Activated T-cell treated with anti-CD3 and anti-CD28 coated beads, Interleukin-2, amount 50 U/mL, for 48 hours (primary cell): ENCODE results near the gene TPX2.
"Not testable (repeated sequence)": the region's sequence is repeated elsewhere in the genome, so short reads cannot be mapped to it uniquely, and the experiment has no call there.

Experiments
- DNase-seq, 2 experiments: peaks; one replicate each; pipeline ENCODE4 v3.0.0-alpha.2; 2020

TPX2 gene

DNA sequence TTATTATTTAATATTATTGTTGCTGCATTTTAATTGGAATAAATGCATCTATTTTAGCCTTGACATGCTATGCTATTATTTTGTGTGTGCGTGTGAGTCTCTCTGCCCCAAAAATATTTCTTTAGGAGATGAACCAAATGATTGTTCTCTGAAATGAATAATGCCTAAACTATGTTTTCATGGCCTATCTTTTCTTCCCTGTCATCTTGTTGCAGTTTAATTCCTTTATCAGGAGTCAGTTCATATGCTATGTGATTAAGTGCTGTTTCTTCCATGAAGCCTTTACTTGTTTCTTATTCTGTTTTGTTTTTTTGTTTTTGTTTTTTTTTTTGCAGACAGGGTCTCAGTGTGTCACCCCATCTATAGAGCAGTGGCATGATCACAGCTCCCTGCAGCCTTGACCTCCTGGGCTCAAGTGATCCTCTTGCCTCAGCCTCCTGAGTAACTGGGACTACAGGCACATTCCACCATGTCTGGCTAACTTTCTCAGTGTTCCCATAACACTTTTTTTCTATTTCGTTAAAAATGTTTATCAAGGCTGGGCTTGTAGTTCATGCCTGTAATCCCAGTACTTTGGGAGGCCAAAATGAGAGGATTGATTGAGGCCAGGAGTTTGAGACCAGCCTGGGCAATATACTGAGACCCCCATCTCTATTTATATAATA is 25.7 kb downstream of the TPX2 start:
- no peak for DNase-seq

DNA sequence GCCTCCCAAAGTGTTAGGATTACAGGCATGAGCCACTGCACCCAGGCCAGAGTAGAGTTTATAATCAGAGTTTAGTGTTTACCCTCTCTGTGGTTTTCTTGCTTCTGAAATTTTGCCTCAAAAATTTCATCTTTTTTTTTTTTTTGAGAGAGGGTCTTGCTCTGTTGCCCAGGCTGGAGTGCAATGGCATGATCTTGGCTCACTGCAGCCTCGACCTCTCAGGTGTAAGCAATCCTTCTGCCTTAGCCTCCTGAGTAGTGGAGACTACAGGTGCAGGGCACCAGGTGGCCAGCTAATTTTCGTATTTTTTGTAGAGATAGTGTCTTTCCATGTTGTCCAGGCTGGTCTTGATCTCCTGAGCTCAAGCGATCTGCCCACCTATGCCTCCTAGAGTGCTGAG is 28.7 kb downstream of the TPX2 start:
- no peak for DNase-seq

GRCh38 chr20:31769681-31770080 is 30.6 kb downstream of the TPX2 start:
- DNase-seq, result no peak

DNA sequence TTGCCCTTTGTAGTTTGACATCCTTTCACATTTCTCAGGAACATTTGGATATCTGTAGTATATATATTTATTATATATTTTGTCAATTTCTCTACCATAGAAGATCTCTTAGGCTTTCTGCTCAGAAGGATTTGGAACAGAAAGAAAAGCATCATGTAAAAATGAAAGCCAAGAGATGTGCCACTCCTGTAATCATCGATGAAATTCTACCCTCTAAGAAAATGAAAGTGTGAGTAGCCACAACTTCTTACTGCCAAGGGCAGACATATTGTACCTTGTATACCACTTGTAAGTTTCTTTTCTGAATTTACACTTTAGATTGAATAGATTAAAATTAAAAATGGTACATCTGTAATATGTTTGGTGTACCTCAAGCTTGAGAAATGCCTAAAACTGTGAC is 31.2 kb downstream of the TPX2 start:
- DNase-seq, result no peak

- no peak for DNase-seq
Observed at GRCh38 chr20:31774408-31774807, 35.3 kb downstream of the TPX2 start.

- no peak for DNase-seq
Observed at GRCh38 chr20:31780839-31781238, 41.7 kb downstream of the TPX2 start.

DNA sequence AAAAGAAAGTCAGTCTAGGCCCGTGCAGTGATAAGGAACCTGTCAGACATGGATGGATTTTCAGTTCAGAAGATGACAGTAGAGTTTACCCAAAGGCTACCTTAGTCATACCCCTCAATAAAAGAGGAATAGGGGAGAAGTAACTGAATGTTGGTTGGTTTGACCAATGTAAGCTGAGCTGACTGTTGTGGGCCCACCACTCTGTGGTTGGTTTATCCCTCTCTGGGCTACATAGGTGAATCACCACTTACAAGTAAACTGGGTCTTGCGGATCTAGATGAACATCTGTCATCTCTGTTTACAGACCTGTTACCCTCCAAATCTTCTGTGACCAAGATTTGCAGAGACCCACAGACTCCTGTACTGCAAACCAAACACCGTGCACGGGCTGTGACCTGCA is 42.9 kb downstream of the TPX2 start:
- DNase-seq, result no peak

- no peak for DNase-seq
Observed at GRCh38 chr20:31784354-31785044, 45.4 kb downstream of the TPX2 start.

DNA sequence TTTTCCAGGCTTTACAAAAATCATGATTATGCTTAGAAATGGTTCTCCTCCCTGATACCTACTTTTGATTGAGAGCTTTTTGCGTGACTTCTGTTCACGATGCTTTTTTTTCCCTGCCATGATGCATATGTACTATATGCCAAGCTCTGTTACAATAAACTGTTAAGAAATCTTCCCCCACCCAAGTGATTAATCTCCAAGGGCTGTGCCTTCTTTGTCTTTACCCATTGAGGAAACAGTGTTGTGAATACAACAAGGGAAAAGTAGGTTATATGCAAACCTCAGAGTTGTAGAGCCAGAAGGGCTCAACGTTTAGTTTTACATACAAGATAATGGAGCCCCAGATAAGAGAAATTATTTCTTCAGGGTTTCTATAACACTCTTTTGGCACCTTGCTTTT is 46.0 kb downstream of the TPX2 start:
- no peak for DNase-seq

- DNase-seq, result no peak
Observed at GRCh38 chr20:31788578-31788977, 49.5 kb downstream of the TPX2 start.

- DNase-seq, result no peak
Observed at GRCh38 chr20:31790401-31790800, 51.3 kb downstream of the TPX2 start.

DNA sequence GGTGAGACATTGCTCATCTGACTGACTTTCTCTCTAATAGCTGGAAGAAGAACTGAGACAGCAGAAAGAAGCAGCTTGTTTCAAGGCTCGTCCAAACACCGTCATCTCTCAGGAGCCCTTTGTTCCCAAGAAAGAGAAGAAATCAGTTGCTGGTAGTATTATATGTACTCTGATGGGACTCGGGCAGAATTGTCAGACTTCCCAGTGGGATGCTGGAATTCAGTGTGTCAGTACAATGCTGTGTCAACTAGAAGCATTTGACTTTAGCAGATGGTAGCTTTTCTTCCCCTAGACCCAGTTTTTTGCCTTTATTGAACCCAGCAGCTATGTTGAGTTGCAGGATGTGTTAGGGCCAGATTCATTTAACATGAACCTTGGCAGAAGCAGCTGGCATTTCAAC is 58.3 kb downstream of the TPX2 start:
- DNase-seq, result no peak

- DNase-seq, result no peak
Observed at GRCh38 chr20:31801508-31801907, 62.4 kb downstream of the TPX2 start.

GRCh38 chr20:31803552-31804291 is 64.6 kb downstream of the TPX2 start:
- DNase-seq, result no peak

GRCh38 chr20:31806564-31807355 is 67.7 kb downstream of the TPX2 start:
- DNase-seq, result no peak

DNA sequence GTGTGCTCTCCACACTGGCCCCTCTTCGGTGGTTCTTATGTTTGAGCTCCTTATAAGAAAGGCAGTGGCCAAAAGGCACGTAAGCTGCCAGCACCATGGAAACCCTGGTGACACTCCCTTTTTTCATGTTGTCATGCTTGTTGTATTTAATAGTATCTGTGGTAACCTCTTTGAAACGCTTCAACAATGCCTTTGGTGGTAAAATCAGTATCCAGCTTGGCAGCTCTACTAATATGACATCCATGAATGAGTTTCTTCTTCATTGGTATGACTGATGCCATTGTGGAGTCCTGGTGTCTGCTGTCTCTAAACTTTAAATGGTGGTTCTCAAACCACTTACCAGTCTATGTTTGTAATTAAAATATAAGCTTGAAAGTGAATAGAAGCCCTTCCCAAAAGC is 69.4 kb downstream of the TPX2 start:
- no peak for DNase-seq

DNA sequence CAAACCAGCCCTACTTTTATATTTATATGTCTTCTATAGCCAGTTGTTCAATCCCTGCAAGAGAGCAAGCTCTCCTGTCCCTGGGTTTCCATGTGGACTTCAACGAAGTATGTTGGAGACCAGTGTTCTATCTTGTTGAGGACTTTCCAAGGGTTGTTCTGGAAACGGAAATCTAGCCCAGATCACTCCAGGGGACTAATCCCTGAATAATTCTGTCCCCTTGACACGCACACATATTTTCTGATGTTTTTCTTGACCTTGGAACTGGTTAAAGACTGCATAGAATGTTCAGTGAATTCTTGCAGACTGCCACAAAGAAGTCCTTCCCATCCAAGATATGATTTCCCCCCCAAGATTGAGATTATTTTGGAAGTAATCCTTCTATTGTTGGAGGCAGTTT is 70.6 kb downstream of the TPX2 start:
- no peak for DNase-seq

DNA sequence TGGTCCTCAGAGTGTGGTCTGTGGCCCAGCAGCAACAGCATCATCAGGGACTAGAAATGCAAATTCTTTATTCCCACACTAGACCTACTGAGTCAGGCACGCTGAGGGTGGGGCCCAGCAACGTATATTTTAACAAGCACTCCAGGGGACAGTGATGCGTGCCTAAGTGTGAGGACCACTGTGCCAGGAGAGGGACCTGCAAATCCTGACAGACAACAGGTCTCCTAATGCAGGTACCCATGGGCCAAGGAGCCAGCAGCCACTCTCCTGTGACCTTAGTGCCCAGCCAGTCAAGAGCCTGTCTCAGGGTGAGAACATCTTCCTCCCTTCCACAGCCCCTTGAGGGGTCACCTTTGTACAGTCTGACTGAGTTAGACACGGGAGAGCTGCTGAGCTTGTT is 72.1 kb downstream of the TPX2 start:
- no peak for DNase-seq

DNA sequence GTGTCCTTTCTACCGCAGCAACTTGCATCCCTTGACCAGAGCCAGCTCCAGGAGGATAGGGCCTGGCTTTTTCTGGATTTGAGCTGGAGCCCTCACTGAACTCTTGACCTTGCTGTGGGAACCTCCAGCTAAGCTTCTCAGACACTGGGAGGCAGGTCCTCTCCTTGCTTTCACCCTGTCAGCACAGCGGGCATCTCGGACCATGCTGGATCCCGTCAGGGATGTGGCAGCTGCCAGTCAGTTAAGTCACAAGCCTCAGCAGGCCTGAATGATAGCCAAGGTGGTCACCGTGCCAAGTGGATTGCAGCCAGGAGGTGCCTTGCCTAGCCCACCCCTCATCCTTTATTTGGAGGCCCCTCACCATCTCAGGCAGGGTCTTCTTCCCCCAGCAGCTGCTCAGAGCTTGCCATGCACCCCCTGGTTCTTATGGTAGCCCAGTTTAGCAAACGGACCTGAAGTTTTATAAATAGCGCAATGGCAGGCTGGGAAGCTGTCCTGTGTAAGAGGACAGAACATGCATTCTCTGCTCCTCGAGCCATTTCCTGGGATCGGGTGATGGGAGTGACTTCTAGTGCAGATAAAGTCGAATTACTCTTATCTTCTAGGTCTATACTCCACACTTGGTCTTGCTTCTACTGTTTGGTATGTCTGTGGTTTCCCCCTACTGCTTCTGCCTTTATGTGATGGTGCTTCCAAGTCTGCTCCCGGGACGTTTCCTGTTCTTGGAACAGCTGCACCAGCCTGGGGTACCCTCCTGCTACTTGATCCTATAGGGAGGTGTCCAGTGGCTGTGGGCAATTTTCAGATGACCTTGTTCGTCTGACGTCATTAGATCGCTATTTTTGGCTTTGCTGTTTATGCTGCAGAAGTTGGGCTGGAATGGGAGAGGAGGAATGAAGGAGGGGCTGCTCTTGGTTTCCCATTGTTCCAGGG is 73.0 kb downstream of the TPX2 start:
- DNase-seq, result no peak

DNA sequence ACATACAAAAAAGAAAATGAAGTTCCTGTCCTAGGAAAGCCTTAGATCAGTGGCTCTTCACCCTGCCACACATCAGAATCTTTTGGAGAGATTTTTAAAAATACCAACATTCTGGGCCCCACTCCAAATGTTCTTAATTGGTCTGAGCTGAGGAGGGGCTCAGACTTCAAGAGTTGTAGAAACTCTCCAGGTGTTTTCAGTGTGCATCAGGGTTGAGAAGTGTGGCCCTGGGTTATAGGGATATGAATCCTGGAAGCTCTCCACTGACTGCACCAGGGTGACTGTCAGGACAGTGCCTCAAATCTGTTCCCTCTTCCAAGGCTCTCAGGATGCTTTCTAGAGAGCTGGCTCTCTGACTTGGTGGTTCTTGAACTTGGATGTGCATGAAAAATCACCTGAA is 74.5 kb downstream of the TPX2 start:
- no peak for DNase-seq

- not testable (repeated sequence) for DNase-seq
Observed at GRCh38 chr20:31814142-31814541, 75.1 kb downstream of the TPX2 start.
